ENCODE data around the gene LHX6. TPM values are rescaled to one million over a fixed set of nuclear protein-coding genes. Genes with fewer than 3 reads are reported as not detected.

LHX6 gene
- total RNA-seq, 1 donor from 2014 or later: 6.0 TPM

GRCh38 chr9:122190597-122191381 lies 38.0 kb downstream of the LHX6 start:
- peaks cover 2% of the 10 kb centered on the region for H3K27me3 Mint-ChIP-seq (ENCODE audit: unreplicated experiment)
- DNase-seq (ENCODE audit: low spot score): no peak
- no peaks in the 10 kb centered on the region for H3K9me3 Mint-ChIP-seq (ENCODE audit: unreplicated experiment)
- TF ChIP-seq CTCF (IDR thresholded peaks at IDR 0.05; ENCODE audit: unreplicated experiment): no peak
- no peaks in the 10 kb centered on the region for H3K36me3 Mint-ChIP-seq (ENCODE audit: low read depth, unreplicated experiment)
- no peak overlapping the region for H3K4me3 Mint-ChIP-seq (ENCODE audit: unreplicated experiment)
- no peaks in the 10 kb centered on the region for H3K4me1 Mint-ChIP-seq (ENCODE audit: unreplicated experiment)
- H3K27ac Mint-ChIP-seq (ENCODE audit: unreplicated experiment): no peak overlapping the region

GRCh38 chr9:122188369-122188768 lies 40.4 kb downstream of the LHX6 start:
- no peaks in the 10 kb centered on the region for H3K36me3 Mint-ChIP-seq (ENCODE audit: low read depth, unreplicated experiment)
- no peak for DNase-seq (ENCODE audit: low spot score)
- H3K27me3 Mint-ChIP-seq (ENCODE audit: unreplicated experiment): peaks cover 2% of the 10 kb centered on the region
- no peak overlapping the region for H3K4me3 Mint-ChIP-seq (ENCODE audit: unreplicated experiment)
- no peak overlapping the region for H3K27ac Mint-ChIP-seq (ENCODE audit: unreplicated experiment)
- peaks cover 3% of the 10 kb centered on the region for H3K4me1 Mint-ChIP-seq (ENCODE audit: unreplicated experiment)
- TF ChIP-seq CTCF (IDR thresholded peaks at IDR 0.05; ENCODE audit: unreplicated experiment): no peak
- H3K9me3 Mint-ChIP-seq (ENCODE audit: unreplicated experiment): no peaks in the 10 kb centered on the region

- no peaks in the 10 kb centered on the region for H3K36me3 Mint-ChIP-seq (ENCODE audit: low read depth, unreplicated experiment)
- peaks cover 3% of the 10 kb centered on the region for H3K4me1 Mint-ChIP-seq (ENCODE audit: unreplicated experiment)
- H3K9me3 Mint-ChIP-seq (ENCODE audit: unreplicated experiment): no peaks in the 10 kb centered on the region
- H3K27ac Mint-ChIP-seq (ENCODE audit: unreplicated experiment): no peak overlapping the region
- no peak for TF ChIP-seq CTCF (IDR thresholded peaks at IDR 0.05; ENCODE audit: unreplicated experiment)
- no peak for DNase-seq (ENCODE audit: low spot score)
- H3K4me3 Mint-ChIP-seq (ENCODE audit: unreplicated experiment): no peak overlapping the region
- H3K27me3 Mint-ChIP-seq (ENCODE audit: unreplicated experiment): peaks cover 2% of the 10 kb centered on the region
Measured at GRCh38 chr9:122186777-122187470, 41.8 kb downstream of the LHX6 start.

GRCh38 chr9:122186301-122186700 lies 42.5 kb downstream of the LHX6 start:
- Mint-ChIP-seq H3K4me3 (ENCODE audit: unreplicated experiment) (no peak overlapping the region), H3K9me3 (ENCODE audit: unreplicated experiment) (no peaks in the 10 kb centered on the region), H3K4me1 (ENCODE audit: unreplicated experiment) (peaks cover 3% of the 10 kb centered on the region), H3K27ac (ENCODE audit: unreplicated experiment) (no peak overlapping the region), H3K36me3 (ENCODE audit: low read depth, unreplicated experiment) (no peaks in the 10 kb centered on the region), H3K27me3 (ENCODE audit: unreplicated experiment) (peaks cover 2% of the 10 kb centered on the region)
- no peak for TF ChIP-seq CTCF (IDR thresholded peaks at IDR 0.05; ENCODE audit: unreplicated experiment)
- peak; percentile 27 for DNase-seq (ENCODE audit: low spot score)

- H3K4me3 Mint-ChIP-seq (ENCODE audit: unreplicated experiment): no peak overlapping the region
- no peak overlapping the region for H3K27ac Mint-ChIP-seq (ENCODE audit: unreplicated experiment)
- TF ChIP-seq CTCF (IDR thresholded peaks at IDR 0.05; ENCODE audit: unreplicated experiment): no peak
- DNase-seq (ENCODE audit: low spot score): no peak
- H3K36me3 Mint-ChIP-seq (ENCODE audit: low read depth, unreplicated experiment): no peaks in the 10 kb centered on the region
- peaks cover 3% of the 10 kb centered on the region for H3K4me1 Mint-ChIP-seq (ENCODE audit: unreplicated experiment)
- H3K9me3 Mint-ChIP-seq (ENCODE audit: unreplicated experiment): no peaks in the 10 kb centered on the region
- H3K27me3 Mint-ChIP-seq (ENCODE audit: unreplicated experiment): peaks cover 2% of the 10 kb centered on the region
Measured at GRCh38 chr9:122184551-122184950, 44.2 kb downstream of the LHX6 start.
